CD14-positive monocyte (primary cell): ENCODE results near the gene PREX1. TPM values are rescaled to one million over a fixed set of nuclear protein-coding genes. Genes with fewer than 3 reads are reported as not detected.

Source experiments
- DNase-seq, 3 donors: peaks; one replicate each; pipeline ENCODE4 v3.0.0-alpha.2; 2011 to 2022
- H2AFZ ChIP-seq: 2 replicates; pipeline ENCODE4 v1.6.0; 2012; ENCODE audit warnings: mild to moderate bottlenecking, low read depth, low read length, inconsistent platforms; ENCODE audit not compliant: insufficient read depth, poor library complexity, severe bottlenecking
- H3K27ac ChIP-seq, 2 donors: 1 replicate in 1 of 2; 2 replicates in 1 of 2; pipeline ENCODE4 v1.5.1; 2012 to 2013; ENCODE audit warnings: low read length in 2 of 2, control low read depth in 1 of 2, inconsistent platforms in 1 of 2, low read depth in 1 of 2, mild to moderate bottlenecking in 1 of 2
- H3K27me3 ChIP-seq, 2 donors: one replicate each; pipeline versions ENCODE4 v1.6.0 to v1.6.1; 2011 to 2013; ENCODE audit warnings: low read length in 2 of 2; ENCODE audit not compliant: control insufficient read depth in 2 of 2, insufficient read depth in 2 of 2
- H3K36me3 ChIP-seq, 2 donors: replicated peaks in 1 of 2; 1 replicate in 1 of 2; 2 replicates in 1 of 2; pipeline versions ENCODE4 v1.5.1 to v1.6.1; 2012 to 2013; ENCODE audit warnings: low read length in 2 of 2, control low read depth in 1 of 2, inconsistent platforms in 1 of 2, mild to moderate bottlenecking in 1 of 2; ENCODE audit not compliant: insufficient read depth in 2 of 2, control insufficient read depth in 1 of 2
- H3K4me1 ChIP-seq, 2 donors: 1 replicate in 1 of 2; 2 replicates in 1 of 2; pipeline versions ENCODE4 v1.5.1 to v1.6.1; 2012 to 2013; ENCODE audit warnings: low read length in 2 of 2, control low read depth in 1 of 2, inconsistent platforms in 1 of 2, mild to moderate bottlenecking in 1 of 2, moderate library complexity in 1 of 2; ENCODE audit not compliant: insufficient read depth in 2 of 2, control insufficient read depth in 1 of 2
- H3K4me2 ChIP-seq: replicated peaks from 2 replicates; pipeline ENCODE3; 2012; ENCODE audit warnings: low read length, moderate library complexity, mild to moderate bottlenecking; ENCODE audit not compliant: poor library complexity, severe bottlenecking; ENCODE audit errors: extremely low read depth
- H3K4me3 ChIP-seq, 3 experiments: fragments of 200-600 bp in 1 of 3; sonication (generic) in 1 of 3; replicated peaks in 1 of 3; 1 replicate in 2 of 3; 2 replicates in 1 of 3; pipeline ENCODE4 v1.5.1; 2011 to 2013; ENCODE audit warnings: low read length in 3 of 3, mild to moderate bottlenecking in 3 of 3, control low read depth in 2 of 3, low read depth in 2 of 3, inconsistent platforms in 1 of 3, moderate library complexity in 1 of 3
- H3K79me2 ChIP-seq: 2 replicates; pipeline ENCODE4 v1.6.0; 2012; ENCODE audit warnings: mild to moderate bottlenecking, control low read depth, inconsistent platforms, low read length, moderate library complexity; ENCODE audit not compliant: insufficient read depth
- H3K9ac ChIP-seq: 2 replicates; pipeline ENCODE4 v1.6.0; 2017; ENCODE audit warnings: low read length, mild to moderate bottlenecking; ENCODE audit not compliant: insufficient read depth, poor library complexity, severe bottlenecking
- H3K9me3 ChIP-seq, 2 donors: replicated peaks in 1 of 2; 1 replicate in 1 of 2; 2 replicates in 1 of 2; pipeline versions ENCODE4 v1.5.1 to v1.6.1; 2012 to 2013; ENCODE audit warnings: low read length in 2 of 2, control low read depth in 1 of 2; ENCODE audit not compliant: control insufficient read depth in 1 of 2, insufficient read depth in 1 of 2
- H4K20me1 ChIP-seq: 2 replicates; pipeline ENCODE4 v1.6.0; 2012; ENCODE audit warnings: mild to moderate bottlenecking, low read length, control low read depth, moderate library complexity; ENCODE audit not compliant: insufficient read depth
- H3K27ac Mint-ChIP-seq, 7 donors: one replicate each; pipeline ENCODE4 v1.8.0; 2020; ENCODE audit warnings: mild to moderate bottlenecking in 7 of 7, mixed read lengths in 7 of 7, moderate library complexity in 6 of 7, inconsistent platforms in 2 of 7
- H3K27me3 Mint-ChIP-seq, 3 donors: one replicate each; pipeline ENCODE4 v1.8.0; 2021 to 2022; ENCODE audit warnings: low read depth in 3 of 3, mild to moderate bottlenecking in 3 of 3, mixed read lengths in 3 of 3, moderate library complexity in 3 of 3, inconsistent platforms in 1 of 3
- H3K36me3 Mint-ChIP-seq, 2 donors: one replicate each; pipeline ENCODE4 v1.8.0; 2020; ENCODE audit warnings: mixed read lengths in 2 of 2, inconsistent platforms in 1 of 2, mild to moderate bottlenecking in 1 of 2
- H3K4me1 Mint-ChIP-seq: one replicate; pipeline ENCODE4 v1.8.0; 2020; ENCODE audit warnings: mild to moderate bottlenecking, mixed read lengths
- H3K4me3 Mint-ChIP-seq, 2 donors: one replicate each; pipeline ENCODE4 v1.8.0; 2020; ENCODE audit warnings: mild to moderate bottlenecking in 2 of 2, mixed read lengths in 2 of 2, moderate library complexity in 1 of 2
- H3K9me3 Mint-ChIP-seq, 7 donors: one replicate each; pipeline ENCODE4 v1.8.0; 2020 to 2022; ENCODE audit warnings: mixed read lengths in 7 of 7, mild to moderate bottlenecking in 6 of 7, moderate library complexity in 6 of 7, inconsistent platforms in 2 of 7
- CTCF ChIP-seq: fragments of 200-600 bp; IDR thresholded peaks from one replicate; pipeline ENCODE4 v1.8.0; 2022; ENCODE audit warnings: antibody characterized with exemption, mild to moderate bottlenecking
- WGBS: methylation state at CpG from one replicate; pipeline ENCODE4 v1.1.5; 2013; ENCODE audit warnings: missing lambda C conversion rate; ENCODE audit not compliant: insufficient coverage; 5-methylcytosine and 5-hydroxymethylcytosine counted together
- intact Hi-C, 2 donors: fragments of 100-400 bp; cut with micrococcal nuclease; formaldehyde crosslinking; loops; one replicate each; pipeline versions ENCODE4 v1.15.0 to v1.15.1; 2023
- polyA plus RNA-seq, 3 donors: library from polyadenylated mRNA; depleted of rRNA in 1 of 3; unstranded in 2 of 3; stranded (reverse) in 1 of 3; fragments of 300-500 nt in 2 of 3; fragments of >200 nt in 1 of 3; fragmentation: Illumina TruSeq in 2 of 3; gene quantifications; 1 replicate in 2 of 3; 2 replicates in 1 of 3; pipeline ENCODE4 v1.2.3, GENCODE V29; 2012 to 2021

The PREX1 gene
- polyA plus RNA-seq, 3 donors: 24.3 to 114 (median 27.5) TPM

- H3K27ac ChIP-seq: peak overlapping the region; percentile 91 to 98
- H3K4me1 ChIP-seq: peaks cover 85 to 94% of the 10 kb centered on the region in 2 donors
- H3K4me2 ChIP-seq: peak overlapping the region; percentile 64
- Mint-ChIP-seq H3K27me3 (peaks cover 0 to 4% (median 2%) of the 10 kb centered on the region in 3 donors), H3K4me3 (peak overlapping the region; percentile 53 to 80), H3K36me3 (peaks cover 70 to 82% of the 10 kb centered on the region in 2 donors), H3K9me3 (peaks cover 0 to 3% (median 0%) of the 10 kb centered on the region in 7 donors), H3K27ac (peak overlapping the region; percentile 96 to 99 (median 98)), H3K4me1 (peaks cover 97% of the 10 kb centered on the region)
- H2AFZ ChIP-seq: no peak overlapping the region
- peaks cover 82% of the 10 kb centered on the region for H3K79me2 ChIP-seq
- H4K20me1 ChIP-seq: peaks cover 78% of the 10 kb centered on the region
- H3K36me3 ChIP-seq: peaks cover 32 to 58% of the 10 kb centered on the region in 2 donors
- no peak for TF ChIP-seq CTCF
- intact Hi-C loops: loop anchor here (5.0 to 10.0 kb wide), 2 partner anchors 35 to 103 kb away; partner anchors contain the start of gene PREX1 (in 1 of the 2)
- DNase-seq: peak; percentile 91 to 98 (median 97)
- no peaks in the 10 kb centered on the region for H3K27me3 ChIP-seq
- H3K4me3 ChIP-seq: peak overlapping the region in 1 of 3 experiments; percentile 56
- WGBS: 0% methylated on average over 12 of the region's 14 CpGs
- H3K9ac ChIP-seq: peak overlapping the region; percentile 76
- no peaks in the 10 kb centered on the region for H3K9me3 ChIP-seq
Measured at GRCh38 chr20:48722002-48722731, 105.6 kb downstream of the PREX1 start.

- H3K79me2 ChIP-seq: peaks cover 82% of the 10 kb centered on the region
- Mint-ChIP-seq H3K4me1 (peaks cover 100% of the 10 kb centered on the region), H3K36me3 (peaks cover 69 to 80% of the 10 kb centered on the region in 2 donors), H3K27ac (peak overlapping the region; percentile 96 to 99 (median 98)), H3K27me3 (peaks cover 0 to 4% (median 2%) of the 10 kb centered on the region in 3 donors), H3K4me3 (peak overlapping the region; percentile 48 to 77), H3K9me3 (peaks cover 0 to 3% (median 0%) of the 10 kb centered on the region in 7 donors)
- H4K20me1 ChIP-seq: peaks cover 78% of the 10 kb centered on the region
- H3K4me1 ChIP-seq: peaks cover 92 to 100% of the 10 kb centered on the region in 2 donors
- peaks cover 29 to 58% of the 10 kb centered on the region in 2 donors for H3K36me3 ChIP-seq
- H3K4me2 ChIP-seq: peak overlapping the region; percentile 64
- WGBS: 49% methylated on average over 9 of the region's 9 CpGs
- no peak for TF ChIP-seq CTCF
- no peaks in the 10 kb centered on the region for H3K27me3 ChIP-seq
- H3K9me3 ChIP-seq: no peaks in the 10 kb centered on the region
- peak overlapping the region in 1 of 3 experiments; percentile 39 for H3K4me3 ChIP-seq
- H3K27ac ChIP-seq: peak overlapping the region; percentile 91 to 98
- peak overlapping the region; percentile 45 for H3K9ac ChIP-seq
- DNase-seq: no peak
- intact Hi-C loops: loop anchor here (5.0 to 10.0 kb wide), 2 partner anchors 36 to 103 kb away; partner anchors contain the start of gene PREX1 (in 1 of the 2)
- no peak overlapping the region for H2AFZ ChIP-seq
Measured at GRCh38 chr20:48721324-48722001, 106.3 kb downstream of the PREX1 start.
